Stimulated activated CD4-positive, alpha-beta T cell treated with anti-CD3 and anti-CD28 coated beads, Interleukin-2, amount 100 ng/mL, for 48 hours (primary cell): ENCODE measurements around the gene HERC5.

Experiments
- DNase-seq, 2 donors: peaks; one replicate each; pipeline ENCODE4 v3.0.0-alpha.2; 2020

HERC5 gene

DNA sequence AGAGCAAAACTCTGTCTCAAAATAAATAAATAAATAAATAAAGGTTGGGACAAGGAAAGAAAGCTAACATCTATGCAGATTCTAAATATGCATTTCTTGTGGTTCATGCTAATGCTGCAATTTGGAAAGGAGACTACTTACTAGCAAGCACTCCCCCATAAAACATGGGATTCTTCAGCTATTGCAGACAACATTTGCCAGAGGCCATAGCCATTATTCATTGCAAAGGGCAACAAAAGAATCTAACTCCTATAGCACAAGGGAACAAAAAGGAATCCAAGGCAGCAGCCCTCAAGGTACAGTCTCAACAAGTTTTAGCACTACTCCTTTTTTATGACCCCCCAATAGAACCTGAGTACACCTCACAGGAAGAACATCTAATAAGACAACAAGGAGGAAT is 8.0 kb upstream of the HERC5 start:
- DNase-seq = no peak

DNA sequence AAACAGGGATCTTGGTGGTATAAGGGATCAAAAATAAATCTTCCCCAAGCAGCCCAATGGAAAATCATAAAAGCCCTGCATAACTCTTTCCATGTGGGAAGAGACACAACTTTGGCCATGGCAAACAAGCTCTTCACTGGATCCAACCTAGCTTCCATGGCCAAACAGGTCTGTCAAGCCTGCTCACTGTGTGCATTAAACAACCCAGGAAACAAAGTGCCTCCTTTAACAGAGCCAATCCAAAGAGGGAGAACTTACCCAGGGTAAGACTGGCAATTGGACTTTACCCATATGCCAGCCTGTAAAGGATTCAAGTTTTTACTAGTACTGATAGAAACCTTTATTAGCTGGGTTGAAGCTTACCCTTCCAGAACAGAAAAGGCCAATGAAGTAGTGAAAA is 7.6 kb upstream of the HERC5 start:
- DNase-seq = no peak

DNA sequence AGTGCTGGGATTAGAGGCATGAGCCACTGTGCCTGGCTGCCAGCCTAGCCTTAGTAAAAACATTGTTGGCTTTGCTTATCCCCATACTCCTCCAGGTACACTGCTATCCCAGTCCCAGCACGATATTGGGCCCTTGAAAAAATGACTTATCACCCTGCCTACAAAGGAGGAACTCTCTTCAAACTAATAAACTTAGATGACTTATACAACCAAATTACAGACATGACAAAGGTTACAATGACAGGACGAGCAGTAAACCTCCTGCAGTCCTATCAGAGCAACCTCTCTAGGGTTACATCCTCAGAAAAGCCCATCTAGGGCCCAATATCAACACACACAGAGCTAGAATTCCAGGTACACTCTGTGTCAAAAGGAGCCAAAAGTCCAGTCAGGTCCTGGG is 5.7 kb upstream of the HERC5 start:
- DNase-seq = no peak

DNA sequence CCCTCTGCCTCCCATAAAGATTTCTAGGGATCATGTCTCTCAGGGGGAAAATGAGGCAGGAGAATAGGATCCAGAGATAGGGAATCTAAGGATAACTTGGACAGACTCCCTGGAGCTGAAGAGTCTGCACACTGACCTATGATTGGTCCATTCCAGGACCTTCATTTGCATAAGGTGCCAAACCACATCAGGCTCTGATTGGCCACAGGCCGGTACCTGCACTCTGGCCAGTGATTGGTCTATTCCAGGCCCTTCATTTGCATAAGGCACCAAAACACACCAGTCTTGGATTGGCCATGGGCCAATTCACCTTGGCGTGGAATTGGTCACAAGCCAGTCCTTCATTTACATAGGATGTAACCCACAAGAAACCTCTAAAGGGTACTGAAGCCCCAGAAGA is 4.0 kb upstream of the HERC5 start:
- DNase-seq = no peak

DNA sequence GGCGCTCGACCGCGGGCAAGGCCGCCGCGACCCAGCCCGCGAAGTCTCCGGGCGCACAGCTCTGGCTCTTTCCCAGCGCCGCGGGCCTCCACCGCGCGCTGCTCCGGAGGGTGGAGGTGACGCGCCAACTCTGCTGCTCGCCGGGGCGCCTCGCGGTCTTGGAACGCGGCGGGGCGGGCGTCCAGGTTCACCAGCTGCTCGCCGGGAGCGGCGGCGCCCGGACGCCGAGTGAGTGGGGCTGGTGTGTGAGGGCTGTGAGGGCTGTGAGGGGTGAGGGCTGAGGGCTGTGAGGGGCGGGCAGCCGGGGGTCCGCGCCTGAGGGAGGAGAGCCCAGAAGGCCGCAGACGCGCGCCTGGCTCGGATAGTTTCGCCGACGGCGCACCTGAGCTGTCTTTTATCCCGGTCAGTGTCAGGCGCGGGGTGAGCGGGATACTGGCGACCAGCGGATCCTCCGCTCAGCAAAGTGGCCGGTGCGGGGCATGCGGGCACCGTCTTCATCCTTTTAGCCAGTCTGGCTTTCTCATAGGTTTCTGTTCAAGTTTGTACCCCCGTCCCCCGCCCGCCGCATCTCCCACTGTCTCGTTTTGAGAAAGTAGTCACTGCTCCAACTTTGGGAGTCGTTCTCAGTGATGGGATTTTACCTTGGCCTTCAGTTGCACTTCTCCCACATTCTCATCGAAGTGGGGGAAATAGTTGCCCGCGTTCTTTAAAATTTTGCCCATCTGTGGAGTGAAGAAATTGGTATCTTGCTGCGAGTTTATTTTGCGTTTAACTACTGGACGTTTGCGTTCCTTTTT is 586 bp downstream of the HERC5 start:
- peak; percentile 23 to 34 for DNase-seq

DNA sequence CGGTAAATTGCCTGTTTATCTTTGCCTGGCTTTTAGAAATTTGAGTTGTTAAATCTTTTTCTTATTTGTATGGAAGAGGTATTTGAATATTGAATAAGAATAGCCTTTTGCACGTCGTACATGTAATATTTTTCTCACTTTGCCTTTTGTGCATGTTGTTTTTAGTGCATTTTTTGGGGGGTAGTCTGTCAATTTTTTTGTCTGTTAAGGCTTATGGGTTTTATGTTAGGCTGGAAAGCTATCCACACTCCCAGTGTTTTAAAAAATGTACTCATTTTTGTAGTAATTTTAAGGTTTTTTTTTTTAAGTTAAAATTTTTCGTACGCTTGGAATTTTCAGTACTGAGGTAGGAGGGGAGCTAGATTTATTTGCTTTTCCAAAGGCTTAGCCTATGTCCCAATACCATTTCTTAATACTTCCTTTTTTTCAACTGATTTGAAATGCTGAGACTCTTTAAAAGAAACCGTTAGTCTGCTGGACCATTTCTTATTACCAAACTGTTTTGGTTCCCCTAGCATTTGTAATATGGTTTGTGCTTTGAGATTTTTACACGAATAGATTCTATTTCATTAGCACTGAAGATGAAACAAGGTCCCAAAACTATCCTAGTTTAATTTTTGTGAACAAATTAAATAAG is 1.3 kb downstream of the HERC5 start:
- DNase-seq = no peak

DNA sequence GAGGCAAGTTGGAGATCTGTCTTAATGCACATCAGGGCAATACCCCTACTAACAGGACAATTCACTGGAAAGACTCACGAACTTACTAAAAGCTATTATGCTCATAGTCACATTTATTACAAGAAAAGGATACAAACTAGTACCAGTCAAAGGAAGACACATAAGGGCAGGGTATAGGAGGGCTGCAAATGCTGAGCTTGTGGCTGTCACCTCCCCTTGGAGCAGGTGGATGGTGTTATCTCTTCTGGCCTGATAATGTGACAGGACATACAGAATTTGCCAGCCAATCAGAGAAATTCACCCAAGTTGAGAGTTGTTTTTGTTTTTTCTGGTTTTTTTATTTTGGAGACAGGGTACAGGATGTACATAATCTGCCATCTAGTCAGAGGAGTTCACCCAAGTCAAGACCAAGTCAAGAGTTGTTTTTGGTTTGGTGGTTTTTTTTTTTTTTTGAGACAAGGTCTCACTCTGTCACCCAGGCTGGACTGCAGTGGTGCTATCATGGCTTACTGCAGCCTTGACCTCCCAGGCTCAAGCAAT is 8.8 kb downstream of the HERC5 start:
- no peak for DNase-seq

DNA sequence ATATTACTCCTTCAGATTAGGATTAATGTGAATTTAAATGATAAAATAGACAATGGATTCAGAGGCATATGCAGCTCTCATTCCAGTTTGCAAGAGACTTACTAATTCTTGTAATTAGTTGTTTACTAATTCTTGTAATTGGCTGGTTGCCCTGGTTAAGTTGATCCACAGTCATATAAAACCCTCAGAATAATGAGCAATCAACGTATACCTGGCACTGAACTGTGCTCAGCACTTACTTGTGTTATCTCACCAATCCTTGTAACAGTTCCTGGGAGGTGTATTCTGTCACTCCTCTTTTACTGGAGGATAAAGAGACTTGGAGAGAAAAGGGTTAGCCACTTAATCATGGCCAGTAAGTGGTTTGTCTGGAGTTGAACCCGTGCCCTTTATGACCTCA is 10.5 kb downstream of the HERC5 start:
- DNase-seq = no peak

DNA sequence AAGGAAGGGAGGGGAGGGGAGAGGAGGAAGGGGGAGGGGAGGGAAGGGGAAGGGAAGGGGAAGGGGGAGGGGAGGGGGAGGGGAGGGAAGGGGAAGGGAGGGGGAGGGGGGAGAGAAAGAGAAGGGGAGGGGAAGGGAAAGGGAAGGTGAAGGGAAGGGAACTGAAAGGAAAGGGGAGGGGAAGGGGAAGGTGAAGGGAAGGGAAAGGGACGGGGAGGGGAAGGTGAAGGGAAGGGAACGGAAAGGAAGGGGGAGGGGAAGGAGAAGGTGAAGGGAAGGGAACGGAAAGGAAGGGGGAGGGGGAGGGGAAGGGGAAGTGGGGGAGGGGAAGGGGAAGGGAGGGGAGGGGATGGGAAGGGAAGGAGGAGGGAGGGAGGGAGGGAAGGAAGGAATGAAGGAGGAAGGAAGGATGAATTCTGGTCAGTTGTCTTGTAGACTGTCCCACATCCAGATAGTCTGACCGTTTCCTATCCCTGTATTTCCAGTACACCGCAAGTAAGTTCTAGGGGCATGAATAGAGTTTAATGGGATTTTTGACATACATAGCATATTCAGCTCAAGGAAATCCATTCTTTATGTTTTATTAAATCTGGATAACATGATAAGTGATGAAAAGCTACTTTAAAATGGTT is 20.4 kb downstream of the HERC5 start:
- no peak for DNase-seq

DNA sequence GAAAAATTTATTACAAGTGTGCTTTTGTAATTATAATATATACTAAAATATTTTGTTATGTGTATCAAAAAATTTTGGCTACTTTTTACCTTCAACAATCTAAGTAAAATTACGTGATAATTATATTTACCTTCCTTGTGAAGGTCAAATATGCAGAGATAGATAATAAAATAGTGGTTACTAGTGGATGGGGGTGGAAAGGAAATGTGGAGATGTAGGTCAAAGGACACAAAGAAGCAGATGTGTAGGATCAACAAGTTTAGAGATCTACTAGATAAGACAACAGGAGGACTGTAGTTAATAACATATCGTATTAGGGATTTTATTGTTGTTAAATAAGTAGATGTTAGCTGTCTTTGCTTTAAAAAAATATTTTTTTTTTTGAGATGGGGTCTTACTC is 21.3 kb downstream of the HERC5 start:
- DNase-seq = no peak

DNA sequence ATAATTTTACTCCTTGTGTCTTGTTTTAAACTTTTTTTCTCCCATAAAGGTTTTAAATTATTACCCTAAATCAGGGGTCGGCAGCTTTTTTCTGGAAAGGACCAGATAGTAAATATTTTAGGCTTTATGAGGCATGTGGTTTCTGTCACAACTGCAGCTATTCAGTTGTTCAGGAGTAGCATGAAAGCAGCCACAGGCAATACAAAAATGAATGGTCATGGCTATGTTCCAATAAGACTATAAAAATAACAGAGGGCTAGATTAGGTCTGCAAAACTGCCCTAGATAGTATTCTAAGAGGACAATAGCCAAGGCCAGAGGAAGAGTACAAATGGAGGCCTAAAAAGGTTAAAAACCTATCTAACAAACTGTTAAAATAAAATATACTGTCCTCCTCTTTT is 24.6 kb downstream of the HERC5 start:
- no peak for DNase-seq

DNA sequence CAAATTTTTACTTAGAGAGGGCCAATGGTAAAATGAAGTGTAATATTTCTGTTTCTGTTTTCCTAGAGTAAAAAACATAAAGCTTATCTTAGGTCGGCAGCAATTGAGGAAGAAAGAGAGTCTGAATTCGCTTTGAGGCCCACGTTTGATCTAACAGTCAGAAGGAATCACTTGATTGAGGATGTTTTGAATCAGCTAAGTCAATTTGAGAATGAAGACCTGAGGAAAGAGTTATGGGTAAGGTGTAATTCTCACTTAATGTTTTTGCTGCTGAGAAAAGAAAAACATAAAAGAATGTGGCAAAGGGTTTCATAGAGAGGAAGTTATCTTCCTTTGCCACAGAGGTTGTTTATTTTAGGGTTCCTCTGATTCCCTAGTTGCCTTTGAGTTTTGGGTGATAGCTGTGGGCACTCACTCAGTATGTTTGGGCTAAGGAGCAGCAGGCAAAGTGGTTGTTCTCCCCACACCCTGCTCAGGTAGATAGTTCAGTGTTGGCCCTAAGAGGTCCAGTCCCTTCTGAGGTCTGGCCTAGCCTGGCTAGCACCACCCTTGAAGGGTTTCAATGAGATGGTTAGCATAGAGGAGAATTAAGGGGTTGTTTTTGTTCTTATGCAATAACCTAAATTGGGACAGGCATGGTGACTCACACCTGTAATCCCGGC is 32.3 kb downstream of the HERC5 start:
- DNase-seq = no peak

DNA sequence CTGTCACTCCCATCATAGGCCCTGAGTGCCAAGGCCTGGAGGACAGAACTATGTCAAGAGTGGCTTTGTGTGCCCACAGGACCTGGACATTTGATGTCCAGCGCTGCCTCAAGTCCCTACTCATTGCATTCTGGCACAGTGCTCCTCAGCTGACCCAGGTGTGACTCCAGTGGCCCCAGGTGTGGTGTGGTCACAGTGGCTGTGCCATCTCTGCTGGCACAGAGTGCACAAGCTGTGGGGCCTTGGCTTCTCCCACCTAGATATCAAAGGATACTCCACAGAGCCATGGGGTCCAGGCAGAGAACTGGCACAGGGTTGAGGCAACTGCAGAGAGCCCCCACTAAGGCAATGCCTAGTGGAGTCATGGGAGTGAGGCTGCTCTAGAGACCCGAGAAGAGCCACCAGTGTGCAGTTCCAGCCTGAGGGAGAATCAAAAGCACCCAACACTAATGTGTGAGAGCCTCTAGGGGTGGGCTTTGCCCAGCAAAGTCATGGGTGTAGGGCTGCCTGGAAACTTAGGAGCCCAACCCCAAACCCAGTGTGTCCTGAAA is 41.0 kb downstream of the HERC5 start:
- DNase-seq = no peak

DNA sequence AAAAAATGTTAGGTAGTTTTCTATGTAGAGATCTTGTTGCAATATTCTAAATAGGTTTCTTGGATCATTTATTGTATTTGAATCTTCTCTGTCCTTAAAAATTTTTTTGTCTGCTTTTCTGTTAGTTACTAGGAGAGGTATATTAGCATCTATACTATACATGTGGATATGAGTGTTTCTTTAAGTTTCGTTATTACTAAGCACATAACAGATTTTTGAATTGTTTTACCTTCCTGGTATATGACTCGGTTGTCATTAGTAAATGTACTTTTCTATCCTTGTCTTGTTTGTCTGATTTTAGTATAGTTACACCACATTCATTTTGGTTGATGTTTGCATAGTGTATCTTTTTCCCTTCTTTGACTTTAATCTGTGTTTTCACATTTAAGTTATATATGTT is 46.4 kb downstream of the HERC5 start:
- DNase-seq = no peak

DNA sequence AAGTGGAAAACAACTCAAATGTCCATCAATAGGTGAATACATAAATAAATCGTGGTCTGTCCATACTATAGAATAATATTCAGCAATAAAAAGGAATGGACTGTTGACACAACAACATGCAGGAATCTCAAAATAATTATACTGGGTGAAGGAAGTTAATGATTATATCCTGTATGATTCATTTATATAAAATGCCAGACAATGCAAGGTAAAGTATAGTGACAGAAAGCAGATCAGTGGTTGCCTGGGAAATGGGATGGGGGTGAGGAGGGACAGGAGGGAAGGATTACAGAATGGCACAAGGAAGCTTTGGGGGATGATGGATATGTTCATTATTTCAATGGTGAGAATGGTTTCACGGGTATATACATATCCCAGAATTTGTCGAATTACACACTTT is 54.3 kb downstream of the HERC5 start:
- no peak for DNase-seq

DNA sequence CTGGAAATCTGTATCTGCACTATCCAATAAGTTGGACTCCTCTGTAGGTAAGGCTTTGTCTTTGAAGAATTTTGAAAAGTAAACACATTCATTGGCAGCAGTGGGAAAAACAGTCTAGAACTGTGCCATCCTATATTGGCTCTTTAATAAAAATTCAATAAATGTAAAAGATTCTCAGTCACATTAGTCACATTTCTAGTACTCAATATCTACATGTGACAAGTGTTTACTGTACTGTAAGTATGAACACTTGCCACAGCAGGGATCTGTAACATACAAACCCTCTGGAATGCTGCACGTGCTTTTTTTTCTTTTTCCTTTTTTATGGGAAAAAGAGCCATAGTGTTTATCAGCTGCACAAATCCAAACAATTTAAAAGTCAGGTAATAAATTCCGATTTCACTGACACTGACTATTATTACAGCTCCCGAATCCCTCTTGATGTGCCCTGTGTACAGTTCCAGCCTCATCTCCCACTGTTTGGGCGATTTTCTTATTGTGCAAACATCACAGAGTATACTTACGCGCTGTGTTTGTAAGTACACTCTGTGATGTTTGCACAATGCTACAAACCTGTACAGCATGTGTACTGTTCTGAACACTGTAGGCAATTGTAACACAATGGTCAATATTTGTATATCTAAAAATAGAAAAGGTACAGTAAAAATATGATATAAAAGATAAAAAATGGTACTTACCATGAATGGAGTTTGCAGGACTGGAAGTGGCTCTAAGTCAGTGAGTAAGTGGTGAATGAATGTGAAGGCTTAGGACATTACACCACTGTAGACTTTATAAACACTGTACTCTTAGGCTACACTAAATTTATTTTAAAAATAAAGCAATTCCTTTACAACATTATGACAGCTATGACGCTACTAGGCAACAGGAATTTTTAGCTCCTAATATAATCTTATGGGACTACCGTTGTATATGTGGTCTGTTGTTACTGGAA is 57.9 kb downstream of the HERC5 start:
- DNase-seq = no peak

DNA sequence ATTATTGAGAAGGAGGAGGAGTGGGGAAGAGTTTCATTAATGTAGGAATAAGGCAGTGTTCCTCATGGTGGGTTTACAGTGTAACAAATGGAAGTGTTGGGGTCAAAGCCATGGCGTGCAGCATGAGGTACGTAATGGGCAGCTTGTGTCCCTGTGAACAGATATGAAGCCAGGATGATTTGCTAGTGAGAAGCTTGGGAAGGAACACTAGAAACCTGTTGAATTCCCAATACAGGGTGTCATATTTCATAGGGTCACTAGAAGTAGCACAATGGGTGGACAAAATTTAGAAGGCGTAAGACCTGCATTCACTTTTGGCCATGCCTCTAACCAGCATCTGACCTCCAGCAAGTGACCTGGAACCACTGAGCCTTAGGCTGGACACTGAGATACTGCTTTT is 59.8 kb downstream of the HERC5 start:
- no peak for DNase-seq

DNA sequence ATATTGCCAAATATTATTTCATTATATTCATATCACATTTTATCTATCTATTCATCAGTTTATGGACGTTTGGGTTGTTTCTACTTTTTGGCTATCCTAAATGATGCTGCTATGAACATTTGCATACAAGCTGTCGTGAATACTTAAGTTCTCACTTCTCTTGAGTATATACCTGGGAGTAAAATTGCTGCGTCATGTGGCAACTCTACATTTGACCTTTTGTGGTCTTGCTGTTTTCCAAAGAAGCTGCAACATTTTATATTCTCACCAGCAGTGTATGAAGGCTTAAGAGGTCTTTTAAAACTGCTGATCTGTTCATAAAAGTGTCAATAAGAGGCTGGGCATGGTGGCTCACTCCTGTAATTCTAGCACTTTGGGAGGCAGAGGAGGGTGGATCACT is 60.9 kb downstream of the HERC5 start:
- DNase-seq = no peak

DNA sequence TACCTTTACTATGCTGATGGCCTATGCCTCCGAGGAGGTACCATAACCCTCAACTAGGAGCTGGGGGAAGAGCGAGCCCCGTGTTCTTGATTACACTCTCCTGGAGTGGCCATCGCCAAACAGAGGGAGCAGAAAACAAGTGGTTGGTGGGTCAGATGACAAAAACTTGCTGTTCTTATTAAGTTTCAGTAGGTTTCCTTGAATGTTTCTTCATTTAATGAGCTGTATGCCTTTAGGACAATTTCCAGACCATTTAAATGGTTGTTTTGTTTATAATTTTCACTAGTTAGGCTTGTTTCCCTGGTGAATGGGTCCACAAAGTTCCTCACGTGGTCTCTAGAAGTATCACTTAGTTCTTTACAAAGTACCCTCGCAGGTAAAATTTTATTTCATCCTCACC is 62.0 kb downstream of the HERC5 start:
- no peak for DNase-seq

DNA sequence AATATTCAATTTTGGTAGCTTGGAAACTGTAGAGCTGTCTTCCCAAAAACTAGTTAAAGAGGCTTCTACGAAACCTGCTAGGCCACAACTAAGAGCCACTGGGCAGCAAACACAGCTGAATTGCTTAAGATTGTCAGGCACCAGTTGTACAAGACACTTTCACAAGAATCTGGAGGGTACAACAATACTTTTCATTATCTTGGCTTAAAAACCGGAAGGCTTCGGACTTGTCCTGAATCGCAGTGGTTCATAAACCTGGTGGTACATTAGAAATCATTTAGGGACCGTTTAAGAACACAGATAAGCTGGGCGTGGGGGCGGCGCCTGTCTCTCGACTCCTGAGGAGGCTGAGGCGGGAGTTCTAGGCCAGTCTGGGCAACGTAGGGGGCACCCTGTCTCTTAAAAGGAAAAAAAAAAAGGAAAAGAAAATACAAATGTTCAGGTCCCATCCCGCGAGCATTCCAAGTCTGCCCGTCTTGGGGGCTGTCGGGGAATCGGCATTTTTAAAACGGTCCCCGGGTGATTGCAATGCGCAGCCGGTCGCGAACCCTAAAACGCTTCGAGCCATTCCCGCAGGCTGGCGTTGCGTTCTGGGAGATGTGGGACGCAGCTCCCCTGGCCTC is 65.9 kb downstream of the HERC5 start:
- peak; percentile 16 to 30 for DNase-seq

DNA sequence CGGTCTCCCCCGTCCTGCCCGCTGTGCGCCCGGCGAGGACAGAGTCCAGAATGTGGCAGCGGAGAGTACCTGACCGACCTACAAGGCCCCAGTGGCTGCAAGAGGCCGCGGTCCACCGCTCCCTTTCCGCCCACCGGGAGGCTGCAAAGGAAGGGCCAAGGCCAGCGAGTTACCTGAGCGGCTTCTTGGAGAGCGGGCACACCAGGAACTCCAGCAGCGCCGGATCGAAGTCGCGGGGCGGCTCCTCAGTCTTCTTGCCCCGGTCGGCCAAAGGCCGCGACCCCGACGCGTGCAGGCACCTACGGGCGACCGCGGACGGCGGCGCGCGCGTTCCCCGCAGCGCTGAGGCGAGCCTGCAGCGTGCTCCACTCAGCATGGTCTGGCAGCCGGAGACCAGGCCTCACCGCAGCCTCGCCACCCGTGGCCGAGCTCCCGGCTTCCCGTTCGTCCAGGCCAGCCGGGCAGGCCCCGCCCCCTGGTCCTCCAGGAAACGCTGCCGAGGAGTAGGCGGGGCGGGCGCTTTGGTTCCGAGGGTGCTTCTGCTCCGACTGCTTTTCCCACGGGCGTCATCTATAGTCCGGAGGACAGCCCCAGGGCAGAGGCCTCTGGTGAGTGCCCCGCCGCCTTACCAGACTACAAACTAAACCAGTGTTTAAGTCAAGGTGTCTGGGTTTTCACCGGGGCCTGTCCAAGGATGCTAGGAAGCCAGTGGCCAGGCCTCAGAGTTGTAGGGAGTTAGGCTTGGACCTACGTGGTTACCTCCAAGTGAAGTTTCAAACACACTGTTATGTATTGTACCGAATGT is 66.6 kb downstream of the HERC5 start, which contains the start of gene PYURF:
PYURF (minus strand) TSS at position 452 of the 805 bp plus-strand sequence; CDS start at position 376, 76 bp downstream.
- peak; percentile 73 to 78 for DNase-seq
